GM23338 (cell line): ENCODE results near the gene AGAP1. TPM values are rescaled to one million over a fixed set of nuclear protein-coding genes. Genes with fewer than 3 reads are reported as not detected.

Source experiments
- ATAC-seq: fragments of 200-7000 bp; cut with Tn5 transposase; 3 replicates; pipeline ENCODE4 v1.9.1; 2020
- DNase-seq: peaks from one replicate; pipeline ENCODE4 v3.0.0-alpha.2; 2015; ENCODE audit warnings: low spot score
- H2AFZ ChIP-seq: fragments of 200-600 bp; sonication (generic); 2 replicates; pipeline ENCODE4 v1.8.0; 2016; ENCODE audit warnings: antibody characterized with exemption, mild to moderate bottlenecking, moderate library complexity
- H3F3A ChIP-seq: fragments of 200-600 bp; sonication (generic); replicated peaks from 2 replicates; pipeline ENCODE4 v1.8.0; 2017; ENCODE audit warnings: antibody characterized with exemption, mixed run types, low read depth
- H3K27ac ChIP-seq: fragments of 200-600 bp; sonication (generic); 2 replicates; pipeline ENCODE4 v1.6.1; 2016; ENCODE audit warnings: low read depth
- H3K27me3 ChIP-seq: fragments of 200-600 bp; sonication (generic); 2 replicates; pipeline ENCODE4 v1.8.0; 2016; ENCODE audit warnings: mild to moderate bottlenecking, mixed run types, moderate library complexity; ENCODE audit not compliant: insufficient read depth
- H3K36me3 ChIP-seq: fragments of 200-600 bp; sonication (generic); 2 replicates; pipeline ENCODE4 v1.8.0; 2016; ENCODE audit warnings: mild to moderate bottlenecking; ENCODE audit not compliant: insufficient read depth
- H3K4me1 ChIP-seq: fragments of 200-600 bp; sonication (generic); 2 replicates; pipeline ENCODE4 v1.8.0; 2016; ENCODE audit warnings: mild to moderate bottlenecking, moderate library complexity; ENCODE audit not compliant: insufficient read depth
- H3K4me2 ChIP-seq: fragments of 200-600 bp; sonication (generic); 2 replicates; pipeline ENCODE4 v1.7.1; 2017; ENCODE audit warnings: mixed run types
- H3K4me3 ChIP-seq: fragments of 200-600 bp; sonication (generic); 2 replicates; pipeline ENCODE4 v1.6.1; 2016; ENCODE audit warnings: mixed run types
- H3K79me2 ChIP-seq: fragments of 200-600 bp; sonication (generic); replicated peaks from 2 replicates; pipeline ENCODE4 v1.8.0; 2017; ENCODE audit warnings: mild to moderate bottlenecking; ENCODE audit not compliant: insufficient read depth
- H3K9me2 ChIP-seq: fragments of 200-600 bp; sonication (generic); 2 replicates; pipeline ENCODE4 v1.8.0; 2017; ENCODE audit not compliant: insufficient read depth
- H4K20me1 ChIP-seq: fragments of 200-600 bp; sonication (generic); replicated peaks from 2 replicates; pipeline ENCODE4 v1.8.0; 2017; ENCODE audit warnings: mild to moderate bottlenecking; ENCODE audit not compliant: insufficient read depth
- H3K27ac Mint-ChIP-seq: 2 replicates; pipeline ENCODE4 v1.8.0; 2020; ENCODE audit warnings: inconsistent platforms, mild to moderate bottlenecking, moderate library complexity, mixed read lengths
- H3K27me3 Mint-ChIP-seq: 3 replicates; pipeline ENCODE4 v1.8.0; 2022; ENCODE audit warnings: low read depth, mild to moderate bottlenecking, moderate library complexity, mixed read lengths, inconsistent platforms; ENCODE audit not compliant: insufficient read depth, poor library complexity
- H3K36me3 Mint-ChIP-seq: 3 replicates; pipeline ENCODE4 v1.8.0; 2021; ENCODE audit warnings: low read depth, mild to moderate bottlenecking, inconsistent platforms, moderate library complexity, mixed read lengths
- H3K4me1 Mint-ChIP-seq: 3 replicates; pipeline ENCODE4 v1.8.0; 2020; ENCODE audit warnings: mild to moderate bottlenecking, inconsistent platforms, mixed read lengths
- H3K4me3 Mint-ChIP-seq: 3 replicates; pipeline ENCODE4 v1.8.0; 2021; ENCODE audit warnings: moderate library complexity, mild to moderate bottlenecking, inconsistent platforms, mixed read lengths
- H3K9me3 Mint-ChIP-seq: 3 replicates; pipeline ENCODE4 v1.8.0; 2020; ENCODE audit warnings: moderate library complexity, mild to moderate bottlenecking, inconsistent platforms, mixed read lengths
- CREB1 ChIP-seq: fragments of 250-450 bp; sonication (Bioruptor Pico); IDR thresholded peaks from 2 replicates; pipeline ENCODE4 v1.5.0; 2020; ENCODE audit warnings: low read depth, mild to moderate bottlenecking, moderate library complexity
- CTCF ChIP-seq, 2 experiments: fragments of 200-600 bp in 1 of 2; sonication (generic) in 1 of 2; conservative IDR thresholded peaks; 2 replicates each; pipeline versions ENCODE4 v1.5.1 to v1.6.1; 2016 to 2017; ENCODE audit warnings: antibody characterized with exemption in 2 of 2, low read depth in 2 of 2, mild to moderate bottlenecking in 2 of 2, moderate library complexity in 1 of 2
- EZH2phosphoT487 ChIP-seq: fragments of 200-600 bp; sonication (generic); IDR thresholded peaks from one replicate; pipeline ENCODE4 v1.8.1; 2018; ENCODE audit warnings: antibody characterized with exemption; ENCODE audit not compliant: unreplicated experiment
- JUNB ChIP-seq: IDR thresholded peaks from one replicate; pipeline ENCODE4 v1.6.1; 2016; ENCODE audit warnings: antibody characterized with exemption; ENCODE audit not compliant: unreplicated experiment
- NANOG ChIP-seq: IDR thresholded peaks from 2 replicates; pipeline ENCODE4 v1.6.1; 2016; ENCODE audit warnings: antibody characterized with exemption, borderline replicate concordance
- POLR2AphosphoS5 ChIP-seq: IDR thresholded peaks from 2 replicates; pipeline ENCODE4 v1.6.1; 2016; ENCODE audit warnings: antibody characterized with exemption, low read depth
- STAT1 ChIP-seq: IDR thresholded peaks from one replicate; pipeline ENCODE4 v1.6.1; 2016; ENCODE audit warnings: antibody characterized with exemption; ENCODE audit not compliant: unreplicated experiment
- ZNF331 ChIP-seq: fragments of 250-450 bp; sonication (Bioruptor Pico); IDR thresholded peaks from 2 replicates; pipeline ENCODE4 v1.5.0; 2020; ENCODE audit warnings: low read depth, mild to moderate bottlenecking, moderate library complexity
- ZNF462 ChIP-seq: fragments of 250-450 bp; sonication (Bioruptor Pico); IDR thresholded peaks from 2 replicates; pipeline ENCODE4 v1.5.0; 2020; ENCODE audit warnings: mild to moderate bottlenecking, moderate library complexity
- polyA plus RNA-seq: library from polyadenylated mRNA; unstranded; fragments of >200 nt; fragmentation: Nextera tagmentation; extraction: Ambion mirVana; gene quantifications from 2 replicates; pipeline ENCODE4 v1.2.1, GENCODE V29; 2016
- total RNA-seq: library from RNA; depleted of rRNA; stranded (reverse); fragments of >200 nt; shearing (Covaris generic); gene quantifications from 2 replicates; pipeline ENCODE4 v1.2.3, GENCODE V29; 2014

Gene AGAP1
- total and polyA plus RNA-seq, 2 experiments from 2014 or later = 13.3 to 27.9 TPM

GRCh38 chr2:236080412-236080811 is 586.6 kb downstream of the AGAP1 start:
- Histone ChIP-seq H3K27ac (no peak overlapping the region), H4K20me1 (no peaks in the 10 kb centered on the region), H3K4me1 (peaks cover 38% of the 10 kb centered on the region), H3K9me2 (no peaks in the 10 kb centered on the region), H3K4me3 (no peak overlapping the region), H3K27me3 (no peaks in the 10 kb centered on the region), H2AFZ (no peak overlapping the region), H3K79me2 (no peaks in the 10 kb centered on the region), H3K36me3 (no peaks in the 10 kb centered on the region), H3F3A (no peaks in the 10 kb centered on the region; the same call in 1 of the 2 replicates), H3K4me2 (no peak overlapping the region)
- Mint-ChIP-seq H3K9me3 (no peaks in the 10 kb centered on the region; the same call in 2 of the 3 replicates), H3K27ac (no peak overlapping the region), H3K27me3 (peaks cover 6% of the 10 kb centered on the region), H3K36me3 (peaks cover 10% of the 10 kb centered on the region), H3K4me1 (peaks cover 29% of the 10 kb centered on the region), H3K4me3 (no peak overlapping the region)
- ATAC-seq = no peak
- DNase-seq = no peak
- TF ChIP-seq STAT1 (no peak), CTCF (conservative IDR thresholded peaks at IDR 0.05; ENCODE audit: low read depth in 2 of 2) (no peak), ZNF462 (CRISPR knock-in tag) (no peak), ZNF331 (CRISPR knock-in tag) (no peak), NANOG (no peak), CREB1 (CRISPR knock-in tag) (no peak), EZH2phosphoT487 (no peak), JUNB (no peak), POLR2AphosphoS5 (no peak)
